Fibroblast of the conjunctiva (primary cell): Measurements from ENCODE around the gene GAB2.

Experiments
- DNase-seq: peaks from one replicate; pipeline ENCODE4 v3.0.0-alpha.2; 2010; ENCODE audit warnings: low read depth

GAB2 gene

DNA sequence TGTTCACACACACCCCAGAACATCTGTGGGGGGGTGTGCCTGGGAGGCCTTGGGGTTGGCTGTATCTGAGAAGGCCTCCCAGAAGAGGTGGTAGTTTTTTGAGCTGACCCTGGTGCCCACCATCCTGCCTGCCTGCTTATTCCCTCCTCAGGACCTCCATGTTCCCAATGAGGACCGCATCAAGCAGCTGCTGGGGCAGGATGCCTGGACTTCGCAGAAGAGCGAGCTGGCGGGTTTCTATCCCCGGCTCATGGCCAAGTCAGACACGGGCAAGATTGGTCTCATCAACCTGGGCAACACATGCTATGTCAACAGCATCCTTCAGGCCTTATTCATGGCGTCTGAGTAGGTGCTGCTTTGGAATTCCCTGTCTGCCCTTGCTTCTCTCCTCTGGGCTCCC lies 211.9 kb downstream of the GAB2 start:
- no peak for DNase-seq

DNA sequence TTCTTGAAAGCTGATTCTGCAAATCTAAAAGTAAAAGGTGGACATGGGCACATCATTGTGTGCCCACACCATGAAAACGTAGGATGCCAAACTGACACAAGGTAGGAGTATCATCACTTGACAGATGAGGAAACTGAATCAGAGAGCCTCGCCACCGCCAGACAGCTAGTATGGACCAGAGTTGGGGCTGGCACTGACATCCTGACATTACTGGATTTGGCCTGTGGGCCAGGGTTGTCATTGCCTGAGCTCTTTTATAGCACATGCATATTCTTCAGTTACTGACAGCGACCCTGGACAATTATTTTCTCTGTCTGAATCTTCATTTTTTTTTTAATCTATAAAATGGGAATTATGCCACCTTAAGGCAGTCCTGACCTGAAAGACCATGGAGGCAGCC lies 212.4 kb downstream of the GAB2 start:
- no peak for DNase-seq

DNA sequence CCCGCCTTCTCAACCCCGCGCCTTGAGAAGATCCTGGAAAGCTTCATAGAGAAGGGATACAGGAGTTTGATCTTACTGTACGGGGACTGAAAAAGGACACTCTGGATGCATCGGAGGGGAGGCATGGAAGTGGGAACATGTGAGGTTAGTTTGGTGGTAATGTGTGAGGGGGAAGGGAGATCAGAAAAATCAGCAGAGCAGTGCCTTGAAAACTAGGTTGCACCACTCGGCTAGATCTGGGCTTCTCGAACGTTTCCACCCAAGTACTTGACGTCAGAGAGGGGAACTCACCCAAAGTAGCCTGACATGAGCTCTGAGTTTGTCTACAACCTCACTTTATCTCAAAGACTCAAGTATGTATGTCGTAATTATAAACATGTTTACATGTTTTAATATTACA lies 214.4 kb downstream of the GAB2 start:
- DNase-seq, result no peak

DNA sequence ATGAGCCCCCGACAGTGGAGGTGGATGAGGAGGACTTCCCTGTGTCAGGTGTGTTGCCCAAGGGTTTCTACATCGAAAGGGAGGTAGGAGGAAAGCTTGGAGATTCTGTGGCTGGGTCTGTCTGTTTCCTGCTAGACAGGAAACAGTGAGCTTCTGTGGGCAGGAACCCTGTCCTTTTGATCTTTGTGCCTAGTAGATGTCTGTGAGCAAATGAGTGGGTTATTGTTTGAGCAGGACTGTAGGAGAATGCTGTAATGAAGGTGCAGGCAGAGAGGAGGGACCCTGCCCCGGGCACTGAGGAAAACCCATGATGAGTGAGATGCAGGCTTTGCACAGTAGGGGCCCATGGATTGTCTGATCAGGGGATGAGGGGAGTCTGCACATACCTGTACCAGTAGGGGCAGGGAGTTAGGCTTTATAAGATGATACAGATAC lies 214.9 kb downstream of the GAB2 start:
- DNase-seq, result no peak

DNA sequence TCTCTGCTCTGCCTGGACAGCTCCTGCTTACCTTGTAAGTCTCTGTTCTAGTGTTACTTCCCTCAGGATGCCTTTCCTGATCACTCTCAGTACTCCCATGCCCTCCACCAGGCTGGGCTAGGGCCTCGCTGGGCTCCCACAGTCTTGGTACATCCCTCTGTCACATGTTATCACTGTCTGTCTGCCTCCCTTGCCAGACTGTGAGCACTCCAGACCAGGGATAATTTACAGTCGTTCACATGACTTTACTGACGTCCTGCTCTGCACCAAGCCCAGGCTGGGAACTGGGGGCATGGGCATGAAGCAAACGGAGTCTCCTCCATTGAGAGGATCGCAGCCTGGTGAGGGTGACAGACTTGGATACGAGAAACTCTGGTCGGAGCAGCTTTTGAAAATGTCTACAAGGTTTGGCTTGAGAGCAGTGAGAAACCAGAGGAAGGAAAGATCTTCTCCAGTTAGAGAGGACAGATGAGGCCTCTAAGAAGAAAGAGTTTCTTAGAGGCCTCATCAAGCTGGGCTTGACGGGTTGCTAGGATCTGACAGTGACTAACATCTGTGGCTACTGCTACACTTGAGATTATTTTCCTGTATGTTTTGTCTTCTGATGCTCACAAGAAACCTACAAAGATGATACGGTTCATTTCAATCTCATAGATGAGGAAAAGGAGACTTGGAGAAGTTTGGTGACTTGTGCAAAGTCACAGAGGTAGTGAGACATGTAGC lies 216.4 kb downstream of the GAB2 start:
- DNase-seq, result no peak

DNA sequence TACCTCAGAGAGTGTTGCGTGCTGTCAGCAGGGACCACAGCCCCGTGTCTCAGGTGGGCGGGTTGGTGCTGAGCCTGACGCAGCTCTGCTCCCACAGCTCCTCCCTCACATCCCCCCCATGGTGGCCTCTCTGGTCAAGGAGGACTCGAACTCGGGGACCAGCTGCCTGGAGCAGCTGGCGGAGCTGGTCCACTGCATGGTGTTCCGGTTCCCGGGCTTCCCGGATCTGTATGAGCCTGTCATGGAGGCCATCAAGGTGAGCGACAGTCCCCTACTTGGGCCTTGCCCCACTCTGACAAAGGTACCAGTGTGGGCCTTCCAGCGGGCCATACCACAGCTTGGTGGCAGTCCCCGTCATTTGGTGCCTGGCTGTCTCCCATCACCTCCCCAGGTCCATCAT lies 217.1 kb downstream of the GAB2 start:
- no peak for DNase-seq

DNA sequence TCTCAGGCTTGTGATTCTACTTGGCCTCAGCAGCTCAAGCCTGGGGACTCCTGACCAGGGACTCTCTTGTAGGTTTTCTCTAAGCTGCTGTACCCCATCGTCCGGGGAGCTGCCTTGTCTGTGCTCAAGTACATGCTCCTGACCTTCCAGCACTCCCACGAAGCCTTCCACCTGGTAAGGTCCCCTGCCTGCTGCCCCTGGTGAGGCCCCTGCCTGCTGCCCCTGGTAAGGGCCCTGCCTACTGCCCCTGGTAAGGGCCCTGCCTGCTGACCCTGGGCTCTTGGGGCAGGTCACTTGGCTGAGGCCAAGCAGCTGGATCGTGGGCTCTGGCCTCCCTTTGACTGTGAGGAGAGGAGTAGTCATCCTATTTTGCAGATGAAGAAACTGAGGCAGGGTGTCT lies 217.6 kb downstream of the GAB2 start:
- no peak for DNase-seq

DNA sequence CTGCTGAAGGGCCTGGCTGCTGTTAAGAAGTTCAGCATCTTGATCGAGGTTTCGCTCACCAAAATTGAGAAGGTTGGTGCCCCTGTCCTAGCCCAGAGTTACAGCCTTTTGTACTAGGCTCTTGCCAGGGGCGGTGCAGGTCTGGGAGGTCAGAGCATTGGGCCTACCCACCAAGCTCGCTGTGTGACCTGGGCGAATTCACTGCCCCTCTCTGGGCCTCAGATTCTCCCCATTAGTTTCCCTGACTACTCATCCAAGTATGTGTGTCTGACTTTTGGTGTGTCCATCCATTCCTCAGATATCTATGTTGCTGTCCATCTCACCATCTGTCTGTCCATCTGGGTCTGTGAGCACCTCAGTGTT lies 218.0 kb downstream of the GAB2 start:
- no peak for DNase-seq

DNA sequence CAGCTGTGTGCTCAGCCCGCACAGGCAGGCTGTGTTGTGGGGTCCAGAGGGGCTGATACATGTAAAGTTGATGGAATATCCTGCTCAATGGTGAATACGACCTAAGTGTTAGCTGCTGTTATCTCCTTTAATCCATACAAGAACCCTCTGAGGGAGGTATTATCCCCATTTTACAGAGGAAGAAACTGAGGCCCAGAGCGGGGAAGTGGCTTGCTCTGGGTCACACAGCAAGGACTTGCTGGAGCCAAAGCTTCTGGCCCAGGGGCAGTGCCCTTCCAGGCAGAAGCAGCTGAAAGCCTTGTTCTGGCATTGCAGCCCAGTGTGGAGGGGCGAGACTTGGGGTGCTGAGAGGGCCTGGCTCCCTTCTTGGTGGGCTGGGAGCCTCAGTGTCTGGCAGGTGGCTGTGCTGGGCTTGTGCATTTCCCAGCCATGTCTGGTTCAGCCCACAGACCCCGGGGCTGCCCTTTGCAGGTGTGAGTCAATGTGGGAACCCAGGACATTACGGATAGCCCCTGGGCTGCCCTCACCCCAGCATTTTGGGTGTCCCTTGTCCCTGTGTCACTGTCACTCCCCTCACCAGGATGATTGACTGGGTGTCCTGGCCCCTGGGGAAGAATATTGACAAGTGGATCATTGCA lies 218.5 kb downstream of the GAB2 start:
- DNase-seq, result no peak

DNA sequence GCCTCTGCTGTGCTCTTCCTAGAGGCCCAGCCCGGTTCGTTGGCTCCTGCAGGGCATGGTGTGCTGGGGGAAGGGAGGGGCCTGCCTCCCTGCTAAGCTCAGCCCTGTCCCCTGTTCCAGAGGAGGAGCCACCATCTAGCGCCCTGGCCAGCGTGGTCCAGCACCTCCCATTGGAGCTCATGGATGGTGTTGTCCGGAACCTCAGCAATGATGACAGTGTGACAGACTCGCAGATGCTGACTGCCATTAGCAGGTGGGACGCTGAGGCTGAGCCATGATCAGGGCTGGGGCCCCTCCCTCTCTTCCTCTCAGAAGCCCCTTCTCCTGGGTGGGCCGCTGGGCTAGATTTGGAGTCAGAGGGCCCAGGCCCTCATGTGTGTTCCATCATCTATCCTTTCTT lies 219.8 kb downstream of the GAB2 start:
- no peak for DNase-seq

DNA sequence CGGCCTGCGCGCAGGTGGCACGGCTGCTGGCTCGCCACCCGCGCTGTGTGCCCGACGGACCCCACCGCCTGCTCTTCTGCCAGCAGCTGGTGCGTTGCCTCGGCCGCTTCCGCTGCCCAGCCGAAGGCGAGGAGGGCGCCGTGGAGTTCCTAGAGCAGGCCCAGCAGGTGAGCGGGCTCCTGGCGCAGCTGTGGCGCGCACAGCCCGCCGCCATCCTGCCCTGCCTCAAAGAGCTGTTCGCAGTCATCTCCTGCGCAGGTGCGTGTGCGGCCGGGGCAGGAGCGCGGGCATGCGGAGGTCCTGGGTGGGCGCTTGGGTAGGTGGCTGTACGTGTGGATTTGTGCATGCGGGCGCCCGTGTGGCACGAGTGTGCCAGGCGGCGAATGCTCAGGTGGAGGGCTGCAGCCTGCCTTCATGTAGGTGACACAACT lies 220.9 kb downstream of the GAB2 start:
- DNase-seq, result no peak

DNA sequence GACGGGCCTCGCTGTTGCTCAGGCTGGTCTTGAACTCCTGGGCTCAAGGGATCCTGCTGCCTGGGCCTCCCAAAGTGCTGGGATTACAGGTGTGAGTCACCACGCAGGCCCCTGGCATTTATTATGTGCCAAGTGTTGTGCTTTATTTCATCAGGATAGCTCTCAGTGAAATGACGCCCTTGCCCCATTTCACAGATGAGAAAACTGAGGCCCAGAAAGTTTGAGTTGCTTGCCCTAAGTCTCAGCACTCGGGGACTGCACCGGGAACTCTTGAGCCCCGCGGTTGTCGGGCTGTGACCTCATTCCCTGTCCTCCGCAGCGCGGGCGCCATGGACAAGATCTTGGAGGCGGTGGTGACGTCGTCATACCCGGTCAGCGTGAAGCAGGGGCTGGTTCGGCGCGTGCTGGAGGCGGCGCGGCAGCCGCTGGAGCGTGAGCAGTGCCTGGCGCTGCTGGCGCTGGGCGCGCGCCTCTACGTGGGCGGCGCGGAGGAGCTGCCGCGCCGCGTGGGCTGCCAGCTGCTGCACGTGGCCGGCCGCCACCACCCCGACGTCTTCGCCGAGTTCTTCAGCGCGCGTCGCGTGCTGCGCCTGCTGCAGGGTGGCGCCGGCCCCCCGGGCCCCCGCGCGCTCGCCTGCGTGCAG lies 221.6 kb downstream of the GAB2 start:
- DNase-seq, result no peak

DNA sequence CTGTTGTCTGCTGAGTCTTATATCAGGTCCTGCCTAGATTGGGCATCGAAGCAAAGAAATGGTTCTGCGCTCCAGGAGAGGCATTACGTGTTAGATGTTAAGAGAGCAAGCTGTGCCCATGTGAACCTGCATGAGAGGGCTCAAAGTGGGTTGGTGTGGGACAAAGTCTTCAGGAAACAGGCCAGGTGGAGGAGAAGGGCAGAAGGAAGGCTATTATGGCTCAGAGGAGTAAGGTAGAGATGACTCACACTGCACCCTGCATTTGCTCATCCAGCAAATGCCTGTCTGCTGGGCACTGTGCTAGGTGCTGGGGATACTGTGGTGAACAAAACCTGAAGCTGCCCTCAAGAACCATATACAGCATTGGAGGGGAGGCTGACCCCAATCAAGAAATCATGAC lies 223.1 kb downstream of the GAB2 start:
- DNase-seq, result no peak

DNA sequence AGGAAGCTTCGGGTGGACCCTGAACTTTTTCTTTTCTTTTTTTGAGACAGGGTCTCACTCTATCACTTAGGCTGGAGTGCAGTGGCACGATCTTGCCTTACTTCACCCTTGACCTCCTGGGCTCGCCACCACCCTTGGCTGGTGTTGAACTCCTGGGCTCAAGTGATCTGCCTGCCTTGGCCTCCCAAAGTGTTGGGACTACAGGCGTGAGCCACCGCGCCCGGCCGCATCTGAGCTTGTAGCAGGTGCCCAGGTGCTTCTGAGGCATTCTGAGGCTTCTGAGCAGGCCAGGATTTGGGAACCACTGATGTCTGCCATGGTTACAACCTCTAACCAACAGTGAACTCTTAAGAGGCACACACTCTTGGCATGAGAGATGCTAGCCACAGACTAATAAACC lies 223.8 kb downstream of the GAB2 start:
- DNase-seq, result no peak

DNA sequence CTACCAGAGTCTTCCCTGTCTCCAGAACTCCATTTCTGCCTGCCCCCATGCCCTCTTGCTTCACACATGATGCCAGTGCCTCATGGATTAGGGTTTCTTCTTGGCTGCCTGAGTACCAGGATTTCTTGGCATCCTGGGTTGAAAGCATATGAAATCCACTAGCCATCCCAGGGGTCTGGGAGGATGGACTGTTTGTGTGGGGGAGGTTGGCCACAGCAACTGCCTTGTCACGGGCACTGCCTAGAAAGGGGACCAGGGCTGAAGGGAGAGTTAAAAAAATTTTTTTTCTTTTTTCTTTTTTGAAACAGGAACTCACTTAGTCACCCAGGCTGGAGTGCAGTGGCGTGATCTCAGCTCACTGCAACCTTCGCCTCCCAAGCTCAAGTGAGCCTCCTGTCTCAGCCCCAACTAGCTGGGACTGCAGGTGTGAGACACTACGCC lies 224.7 kb downstream of the GAB2 start:
- peak; percentile 18 for DNase-seq

DNA sequence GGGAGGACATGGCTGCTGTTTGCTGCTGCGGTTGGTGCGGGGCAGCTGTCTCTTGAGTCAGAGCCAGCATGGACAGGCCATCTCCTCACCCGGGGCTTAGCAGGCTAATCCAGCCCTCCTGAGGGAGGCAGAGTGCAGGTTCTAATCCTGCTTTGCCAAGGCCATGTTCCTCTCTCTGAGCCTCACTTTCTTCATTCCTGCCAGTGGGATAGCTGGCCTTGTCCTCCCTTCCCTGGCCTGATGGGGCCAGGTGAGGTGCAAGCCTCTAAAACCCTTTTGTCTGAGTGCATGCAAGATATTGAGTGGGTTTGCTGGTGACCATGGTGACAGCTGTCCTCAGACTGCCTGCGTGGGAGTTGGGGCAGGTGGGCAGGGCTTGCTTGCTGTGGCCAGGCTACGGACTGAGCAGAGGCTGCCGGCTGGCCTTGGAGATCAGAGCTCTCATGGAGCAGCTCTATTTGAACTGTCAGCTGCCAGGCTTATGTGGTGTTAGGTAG lies 225.3 kb downstream of the GAB2 start:
- no peak for DNase-seq

DNA sequence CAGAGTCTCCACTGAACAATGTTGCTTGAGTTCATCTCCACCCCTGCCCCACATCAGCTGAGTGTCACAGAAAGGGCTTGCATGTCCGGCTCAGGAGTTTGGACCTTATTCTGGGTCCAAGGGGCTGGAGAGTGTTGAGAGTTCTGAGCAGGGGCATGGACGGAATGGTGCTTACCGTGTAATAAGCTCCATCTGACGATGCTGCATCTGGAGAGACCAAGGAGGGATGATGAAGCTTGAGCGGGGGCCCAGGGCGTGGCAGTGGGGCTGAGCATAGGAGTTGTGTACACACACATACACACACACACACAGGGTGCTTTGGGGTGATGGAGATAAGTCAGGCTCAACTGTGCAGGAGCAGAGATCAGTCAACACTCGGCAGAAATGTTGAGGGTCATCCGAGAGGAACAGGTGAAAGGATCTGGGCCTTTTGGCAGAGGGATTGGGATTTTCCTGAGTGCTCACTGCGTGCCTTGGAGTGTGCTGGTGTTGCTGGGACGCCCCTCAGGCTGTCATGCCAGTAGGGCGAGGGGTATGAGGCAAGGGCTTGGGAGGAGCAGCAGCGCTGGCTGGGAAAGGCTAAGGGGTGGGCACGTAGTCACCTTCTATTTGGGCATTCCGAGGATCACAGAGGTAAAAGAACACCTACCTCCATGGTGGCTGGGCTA lies 226.6 kb downstream of the GAB2 start:
- no peak for DNase-seq

DNA sequence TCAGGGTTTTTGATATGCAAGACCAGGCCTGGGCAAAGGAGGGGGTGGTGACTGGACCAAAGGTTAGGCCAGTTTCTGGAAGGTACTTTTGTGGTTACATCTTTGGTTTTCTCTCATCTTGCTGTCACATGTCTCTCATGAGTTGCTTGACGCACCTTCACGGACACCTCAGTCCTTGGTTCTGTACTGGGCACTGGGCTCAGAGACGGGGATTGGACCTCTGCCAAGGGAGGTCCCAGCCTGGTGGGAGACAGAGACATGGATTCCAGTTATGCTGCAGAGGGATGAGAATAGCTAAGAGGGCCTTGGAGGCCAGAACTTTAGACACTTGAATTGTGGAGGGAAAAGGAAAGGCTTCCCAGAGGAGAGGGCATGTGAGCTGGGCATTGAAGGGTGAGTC lies 227.2 kb downstream of the GAB2 start:
- no peak for DNase-seq

DNA sequence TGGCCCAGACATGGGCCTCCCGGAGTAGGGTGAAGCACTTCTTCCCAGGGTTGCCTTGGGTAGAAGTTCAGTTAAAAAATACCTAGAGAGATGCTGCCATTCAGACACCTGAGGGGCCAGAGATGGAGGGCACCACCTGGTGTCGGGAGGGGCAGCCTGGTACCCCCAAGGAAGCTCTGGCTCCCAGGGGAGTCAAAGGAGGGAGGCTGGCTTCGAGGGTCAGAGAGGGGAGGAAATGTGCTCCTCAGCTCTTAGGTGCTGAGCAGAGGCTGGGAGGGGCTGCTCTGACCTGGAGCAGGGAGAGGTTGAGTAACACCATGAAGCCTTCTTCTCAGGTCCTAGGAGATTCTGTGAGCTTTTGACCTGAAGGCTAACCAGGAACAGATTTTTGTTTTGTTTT lies 227.8 kb downstream of the GAB2 start:
- no peak for DNase-seq

DNA sequence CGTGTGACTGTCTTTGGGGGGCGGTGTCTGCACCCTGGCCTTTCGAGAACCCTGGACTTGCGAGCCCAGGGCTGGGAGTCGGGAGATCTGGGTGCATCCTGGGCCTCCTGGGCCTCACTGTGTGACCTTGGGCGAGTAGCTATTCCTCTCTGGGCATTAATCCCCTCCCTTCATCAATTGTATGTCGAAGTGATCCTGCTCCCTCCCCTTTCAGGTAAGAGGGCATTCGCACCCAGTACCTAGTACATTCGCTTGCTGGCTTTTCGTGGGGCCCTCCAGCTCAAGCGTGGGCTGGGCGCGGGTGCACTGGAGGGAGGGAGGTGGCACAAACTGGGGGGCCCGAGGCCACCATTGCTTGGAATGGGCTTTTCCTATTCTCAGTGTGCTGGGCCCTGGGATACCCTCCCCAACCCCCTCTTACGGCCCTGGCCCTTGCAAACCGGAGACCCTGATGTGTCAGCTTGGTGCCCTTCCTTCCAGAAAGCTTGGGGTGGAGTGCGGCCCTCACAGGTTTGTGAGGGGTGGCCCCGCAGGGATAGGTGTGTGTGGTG lies 228.4 kb downstream of the GAB2 start:
- no peak for DNase-seq

DNA sequence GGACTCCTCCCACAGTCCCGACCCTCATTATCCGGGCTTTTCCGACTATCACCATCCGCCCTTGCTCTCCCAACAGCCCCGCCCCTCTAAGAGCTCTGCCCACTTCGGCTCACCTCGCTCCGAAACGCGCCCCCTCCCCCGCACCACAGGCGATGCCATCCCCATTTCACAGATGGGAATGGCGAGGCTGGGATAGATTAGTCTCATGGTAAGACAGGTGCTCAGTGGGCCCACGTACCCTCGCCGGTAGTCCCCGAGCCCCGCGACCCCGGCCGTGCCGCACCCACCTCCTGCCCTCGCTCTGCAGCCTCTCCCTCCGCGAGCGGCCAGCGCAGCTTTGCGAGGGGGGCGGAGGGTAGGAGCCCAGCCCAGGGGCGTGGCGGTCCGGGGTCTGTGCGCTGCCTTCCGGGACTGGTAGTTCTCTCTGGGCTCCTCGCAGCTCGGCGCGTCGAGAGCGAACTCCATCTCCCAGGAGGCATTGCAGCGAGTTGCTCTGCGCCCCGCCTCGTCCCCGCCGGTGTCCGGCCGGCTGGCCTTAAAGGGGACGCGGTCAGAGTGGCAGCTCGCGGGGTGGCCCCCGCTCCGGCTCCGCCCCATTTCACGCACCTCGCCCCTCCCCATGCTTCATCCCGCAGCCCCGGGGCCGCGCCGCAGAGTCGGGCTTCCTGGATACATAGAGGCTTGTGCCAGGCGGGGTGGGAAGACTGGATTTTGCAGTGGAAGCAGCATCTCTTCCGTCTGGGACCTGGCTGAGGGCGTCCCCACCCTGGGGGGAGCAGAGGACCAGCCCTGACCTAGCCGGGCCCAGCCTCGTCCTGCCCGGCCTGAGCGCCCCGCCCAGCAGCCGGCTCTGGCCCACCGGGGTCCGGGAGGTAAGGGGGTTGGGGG lies 229.1 kb downstream of the GAB2 start, which contains the start of the genes KCTD21 and USP35:
Gene KCTD21, minus strand, starts transcription at position 341 of the 888 bp plus-strand sequence. CDS start 14,072 bp downstream, outside the sequence.
Gene USP35, plus strand, starts transcription at position 634 of the 888 bp plus-strand sequence. CDS start 7,327 bp downstream, outside the sequence.
- DNase-seq, result peak; percentile 95
